H1 (cell line): ENCODE measurements around the gene ACVR2A. TPM values are rescaled to one million over a fixed set of nuclear protein-coding genes. Genes with fewer than 3 reads are reported as not detected.

Source experiments
- CHD1 ChIP-seq: IDR thresholded peaks from 2 replicates; pipeline ENCODE4 v1.6.1; 2012; ENCODE audit warnings: low read depth, low read length, improper control_type of control experiment
- EP300 ChIP-seq, 2 experiments: IDR thresholded peaks; 1 replicate in 1 of 2; 2 replicates in 1 of 2; pipeline ENCODE4 v1.6.1; 2011 to 2012; ENCODE audit warnings: low read depth in 2 of 2, low read length in 2 of 2, mild to moderate bottlenecking in 2 of 2, borderline replicate concordance in 1 of 2, inconsistent platforms in 1 of 2, moderate library complexity in 1 of 2
- MAX ChIP-seq: IDR thresholded peaks from 2 replicates; pipeline ENCODE4 v1.6.1; 2012; ENCODE audit warnings: inconsistent platforms
- RAD21 ChIP-seq, 2 experiments: IDR thresholded peaks in 1 of 2; conservative IDR thresholded peaks in 1 of 2; 2 replicates each; pipeline ENCODE4 v1.6.1; 2011; ENCODE audit warnings: low read depth in 2 of 2, low read length in 2 of 2, improper control_type of control experiment in 1 of 2, inconsistent platforms in 1 of 2, mild to moderate bottlenecking in 1 of 2, moderate library complexity in 1 of 2
- TAF1 ChIP-seq: IDR thresholded peaks from 2 replicates; pipeline ENCODE4 v1.6.1; 2011; ENCODE audit warnings: mild to moderate bottlenecking, low read depth, low read length
- polyA plus RNA-seq, 7 experiments: library from polyadenylated mRNA; depleted of rRNA in 3 of 7; stranded (reverse) in 5 of 7; unstranded in 2 of 7; fragments of >200 nt in 5 of 7; fragments of 200-250 nt in 2 of 7; gene quantifications; 1 replicate in 5 of 7; 2 replicates in 1 of 7; 4 replicates in 1 of 7; pipeline versions ENCODE4 v1.2.1 to v1.2.3, GENCODE V29; 2011 to 2013; ENCODE audit warnings: missing spikeins in 2 of 7, mixed read lengths in 2 of 7
- total RNA-seq: library from RNA; stranded (reverse); fragmentation: NEBNext Ultra II Directional; extraction: Animal tissue kit (Norgen Biotek cat#: 25700); gene quantifications from 2 replicates; pipeline ENCODE4 v1.2.1, GENCODE V29; 2021
- TF ChIP-seq, protein P1 (sequence below): IDR thresholded peaks from 2 replicates; pipeline ENCODE4 v1.6.1; 2011; ENCODE audit warnings: low read depth, mild to moderate bottlenecking, low read length; ENCODE audit not compliant: insufficient read depth

The ACVR2A gene
- total and polyA plus RNA-seq, 2 of the 8 experiments (the other 6 are each of a cell fraction or from before 2014, with no cell fraction given): 3.4 to 18.1 TPM

DNA sequence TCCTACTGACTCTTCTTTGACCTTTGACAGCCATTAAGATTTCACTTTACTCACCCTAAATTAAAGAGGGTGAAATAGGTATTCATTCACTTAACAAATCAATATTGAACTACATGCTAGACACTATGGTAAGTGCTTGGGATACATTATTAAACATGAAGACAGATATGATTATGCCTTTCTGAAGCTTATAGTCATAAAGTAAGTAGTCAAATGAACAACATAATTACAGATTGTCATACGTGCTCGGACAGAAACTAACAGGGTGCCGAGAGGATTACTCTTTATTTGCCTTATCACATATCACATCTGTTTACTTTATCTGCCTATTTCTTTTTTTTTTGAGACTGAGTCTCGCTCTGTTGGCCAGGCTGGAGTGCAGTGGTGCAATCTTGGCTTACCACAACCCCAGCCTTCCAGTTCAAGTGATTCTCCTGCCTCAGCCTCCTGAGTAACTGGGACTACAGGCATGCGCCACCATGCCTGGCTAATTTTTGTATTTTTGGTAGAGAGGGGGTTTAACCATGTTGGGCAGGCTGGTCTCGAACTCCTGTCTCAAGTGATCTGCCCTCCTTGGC is 9.8 kb downstream of the ACVR2A start (continued):
- TF ChIP-seq, protein P1, sequence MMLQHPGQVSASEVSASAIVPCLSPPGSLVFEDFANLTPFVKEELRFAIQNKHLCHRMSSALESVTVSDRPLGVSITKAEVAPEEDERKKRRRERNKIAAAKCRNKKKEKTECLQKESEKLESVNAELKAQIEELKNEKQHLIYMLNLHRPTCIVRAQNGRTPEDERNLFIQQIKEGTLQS: no peak
- TF ChIP-seq TAF1: no peak
- no peak for TF ChIP-seq EP300 (IDR thresholded peaks at IDR 0.05; ENCODE audit: borderline replicate concordance in 1 of 2, low read depth in 2 of 2, low read length in 2 of 2)
- TF ChIP-seq MAX: no peak
- TF ChIP-seq RAD21 (IDR thresholded peaks at IDR 0.05 in 1 of 2, conservative IDR thresholded peaks at IDR 0.05 in 1 of 2; ENCODE audit: low read depth in 2 of 2, low read length in 2 of 2): no peak
- TF ChIP-seq CHD1: no peak
